Activated CD8-positive, alpha-beta memory T cell treated with anti-CD3 and anti-CD28 coated beads, Interleukin-2, amount 50 U/mL, for 1 hour (primary cell): ENCODE measurements around the gene FOXO3.
"Not testable (repeated sequence)": the region's sequence is repeated elsewhere in the genome, so short reads cannot be mapped to it uniquely, and the experiment has no call there.

ENCODE experiments used
- DNase-seq: peaks from one replicate; pipeline ENCODE4 v3.0.0-alpha.2; 2020; ENCODE audit errors: extremely low read depth

The FOXO3 gene

GRCh38 chr6:108560463-108561308, at the start of gene FOXO3:
TSS of gene FOXO3 (plus strand) at chr6:108560917. CDS start at chr6:108561209, 292 bp downstream.
- DNase-seq, result no peak

- DNase-seq, result no peak
Measured at GRCh38 chr6:108518714-108519576, 41.8 kb upstream of the FOXO3 start.

- no peak for DNase-seq
Measured at GRCh38 chr6:108521616-108522107, 39.1 kb upstream of the FOXO3 start.

- DNase-seq, result no peak
Measured at GRCh38 chr6:108523697-108524096, 37.0 kb upstream of the FOXO3 start.

GRCh38 chr6:108524528-108525248, 36.0 kb upstream of the FOXO3 start:
- no peak for DNase-seq

- no peak for DNase-seq
Measured at GRCh38 chr6:108526739-108527174, 34.0 kb upstream of the FOXO3 start.

- DNase-seq, result no peak
Measured at GRCh38 chr6:108528878-108529277, 31.8 kb upstream of the FOXO3 start.

- DNase-seq, result no peak
Measured at GRCh38 chr6:108531332-108531731, 29.4 kb upstream of the FOXO3 start.

- DNase-seq, result no peak
Measured at GRCh38 chr6:108535114-108535742, 25.5 kb upstream of the FOXO3 start.

GRCh38 chr6:108535920-108536535, 24.7 kb upstream of the FOXO3 start:
- not testable (repeated sequence) for DNase-seq

GRCh38 chr6:108541843-108542759, 18.6 kb upstream of the FOXO3 start:
- no peak for DNase-seq

- no peak for DNase-seq
Measured at GRCh38 chr6:108543175-108543940, 17.4 kb upstream of the FOXO3 start.

- DNase-seq, result no peak
Measured at GRCh38 chr6:108544606-108545005, 16.1 kb upstream of the FOXO3 start.

- DNase-seq, result no peak
Measured at GRCh38 chr6:108546079-108547049, 14.4 kb upstream of the FOXO3 start.

- no peak for DNase-seq
Measured at GRCh38 chr6:108549241-108549640, 11.5 kb upstream of the FOXO3 start.

- no peak for DNase-seq
Measured at GRCh38 chr6:108549741-108550140, 11.0 kb upstream of the FOXO3 start.

GRCh38 chr6:108550256-108550655, 10.5 kb upstream of the FOXO3 start:
- DNase-seq, result no peak
